Ovary (tissue), 3 donors: ENCODE results near the gene NGF.

ENCODE experiments used
- POLR2A ChIP-seq: fragments of 450-650 bp; IDR thresholded peaks from one replicate; pipeline ENCODE4 v1.6.1; 2017; ENCODE audit warnings: antibody characterized with exemption, mild to moderate bottlenecking, moderate library complexity
- TF ChIP-seq, protein P1 (sequence below), 3 donors: fragments of 450-650 bp in 2 of 3; fragments of 200-600 bp in 1 of 3; IDR thresholded peaks; one replicate each; pipeline versions ENCODE4 v1.5.1 to v1.8.0; 2016 to 2022; ENCODE audit warnings: antibody characterized with exemption in 3 of 3, mild to moderate bottlenecking in 1 of 3
- donor health status: DM: no; HTN: no; CAD: no.

DNA sequence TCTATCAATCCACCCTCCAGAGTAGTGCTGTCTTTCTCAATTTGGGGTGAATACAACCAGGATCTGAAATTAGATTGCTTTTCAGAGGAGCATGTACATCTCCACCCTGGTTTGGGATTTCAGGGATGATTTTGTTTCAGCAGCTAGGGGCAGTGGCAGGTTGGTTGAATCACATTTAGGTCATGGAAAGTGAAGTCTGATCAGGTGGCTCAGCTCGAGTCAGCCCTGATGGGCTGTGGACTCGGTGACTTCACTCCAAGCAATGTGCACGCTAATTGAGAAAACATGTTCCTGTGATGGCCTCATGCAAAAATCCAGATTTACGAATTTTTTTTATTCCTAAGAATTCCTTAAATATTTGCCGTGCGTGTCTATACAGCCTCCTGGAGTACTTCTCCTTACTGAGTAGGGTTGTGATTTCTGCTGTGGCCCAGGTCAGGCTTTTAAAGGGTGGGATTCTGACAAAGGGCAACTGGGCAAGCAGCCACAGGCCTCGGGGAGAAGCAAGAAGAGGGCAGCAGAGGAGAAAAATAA, 7.5 kb downstream of the NGF start:
- TF ChIP-seq POLR2A, result no peak
- TF ChIP-seq, protein P1, sequence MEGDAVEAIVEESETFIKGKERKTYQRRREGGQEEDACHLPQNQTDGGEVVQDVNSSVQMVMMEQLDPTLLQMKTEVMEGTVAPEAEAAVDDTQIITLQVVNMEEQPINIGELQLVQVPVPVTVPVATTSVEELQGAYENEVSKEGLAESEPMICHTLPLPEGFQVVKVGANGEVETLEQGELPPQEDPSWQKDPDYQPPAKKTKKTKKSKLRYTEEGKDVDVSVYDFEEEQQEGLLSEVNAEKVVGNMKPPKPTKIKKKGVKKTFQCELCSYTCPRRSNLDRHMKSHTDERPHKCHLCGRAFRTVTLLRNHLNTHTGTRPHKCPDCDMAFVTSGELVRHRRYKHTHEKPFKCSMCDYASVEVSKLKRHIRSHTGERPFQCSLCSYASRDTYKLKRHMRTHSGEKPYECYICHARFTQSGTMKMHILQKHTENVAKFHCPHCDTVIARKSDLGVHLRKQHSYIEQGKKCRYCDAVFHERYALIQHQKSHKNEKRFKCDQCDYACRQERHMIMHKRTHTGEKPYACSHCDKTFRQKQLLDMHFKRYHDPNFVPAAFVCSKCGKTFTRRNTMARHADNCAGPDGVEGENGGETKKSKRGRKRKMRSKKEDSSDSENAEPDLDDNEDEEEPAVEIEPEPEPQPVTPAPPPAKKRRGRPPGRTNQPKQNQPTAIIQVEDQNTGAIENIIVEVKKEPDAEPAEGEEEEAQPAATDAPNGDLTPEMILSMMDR (IDR thresholded peaks at IDR 0.05), result peak in 1 of 3 donors; percentile 37
